ENCODE data around the gene BLTP1. TPM values are rescaled to one million over a fixed set of nuclear protein-coding genes. Genes with fewer than 3 reads are reported as not detected.
"Not testable (repeated sequence)": the region's sequence is repeated elsewhere in the genome, so short reads cannot be mapped to it uniquely, and the experiment has no call there.

BLTP1 gene
- 16.8 and 18.5 TPM in 2 replicates for polyA plus RNA-seq (2013)

GRCh38 chr4:122151982-122152710, at the start of gene BLTP1:
TSS of gene BLTP1 (plus strand) at chr4:122152331. CDS start at chr4:122170648, 18,317 bp downstream.
- DNase-seq: peak; percentile 80 to 84
- WGBS (ENCODE audit: extremely low coverage, insufficient coverage, insufficient read length): no CpG with 5 or more reads among the region's 53 CpGs
- peak within 1 kb of the TSS; percentile 90 for H3K14ac ChIP-seq (ENCODE audit: low read length)
- H4K12ac ChIP-seq (ENCODE audit: low read depth, low read length): peak within 1 kb of the TSS; percentile 22
- H3K4me1 ChIP-seq (ENCODE audit: control insufficient read depth in 1 of 2, insufficient read depth in 2 of 2, low read length in 2 of 2): peaks cover 0 to 2% of the 10 kb centered on the region in 2 experiments
- no peaks in the 10 kb centered on the region for H3K9me3 ChIP-seq (ENCODE audit: insufficient read depth, low read depth, low read length)
- peak within 1 kb of the TSS; percentile 57 for H2BK120ac ChIP-seq (ENCODE audit: insufficient read depth, low read length, poor library complexity)
- peak within 1 kb of the TSS; percentile 83 for H3K18ac ChIP-seq (ENCODE audit: low read length)
- H3K4me2 ChIP-seq (ENCODE audit: low read length): peak within 1 kb of the TSS; percentile 99
- peak within 1 kb of the TSS; percentile 87 for H2AFZ ChIP-seq (ENCODE audit: insufficient read depth, low read length, poor library complexity)
- H2BK5ac ChIP-seq (ENCODE audit: low read depth, low read length, poor library complexity): peak within 1 kb of the TSS; percentile 61
- no peak within 1 kb of the TSS for H2BK12ac ChIP-seq (ENCODE audit: low read length)
- H3K79me2 ChIP-seq (ENCODE audit: control insufficient read depth, insufficient read depth, low read length, poor library complexity): peaks cover 7% of the 10 kb centered on the region
- peak within 1 kb of the TSS; percentile 77 for H3K4ac ChIP-seq (ENCODE audit: low read depth, low read length)
- H3K27ac ChIP-seq (ENCODE audit: low read depth, low read length): peak within 1 kb of the TSS; percentile 50
- H4K8ac ChIP-seq (ENCODE audit: low read depth, low read length): peak within 1 kb of the TSS; percentile 94
- H3K4me3 ChIP-seq (ENCODE audit: low read depth, low read length): peak within 1 kb of the TSS; percentile 86
- peak within 1 kb of the TSS; percentile 93 for H3K9ac ChIP-seq (ENCODE audit: low read length)
- H3K36me3 ChIP-seq (ENCODE audit: control insufficient read depth in 1 of 2, insufficient read depth in 2 of 2, low read length in 2 of 2): peaks cover 0 to 4% of the 10 kb centered on the region in 2 experiments
- H3K79me1 ChIP-seq (ENCODE audit: low read length): peaks cover 7% of the 10 kb centered on the region
- H3K27me3 ChIP-seq (ENCODE audit: insufficient read depth, low read length): no peaks in the 10 kb centered on the region
- H4K91ac ChIP-seq (ENCODE audit: low read depth, low read length): peak within 1 kb of the TSS; percentile 84
- no peak within 1 kb of the TSS for H3K23ac ChIP-seq (ENCODE audit: low read length)
- H2AK5ac ChIP-seq (ENCODE audit: low read length): no peak within 1 kb of the TSS

GRCh38 chr4:122104184-122104583, 47.9 kb upstream of the BLTP1 start:
- H3K4me2 ChIP-seq (ENCODE audit: low read length): no peak overlapping the region
- H2BK12ac ChIP-seq (ENCODE audit: low read length): no peak overlapping the region
- no peak overlapping the region for H3K23ac ChIP-seq (ENCODE audit: low read length)
- H3K9ac ChIP-seq (ENCODE audit: low read length): no peak overlapping the region
- H3K27me3 ChIP-seq (ENCODE audit: insufficient read depth, low read length): no peaks in the 10 kb centered on the region
- H3K79me2 ChIP-seq (ENCODE audit: control insufficient read depth, insufficient read depth, low read length, poor library complexity): no peaks in the 10 kb centered on the region
- H3K79me1 ChIP-seq (ENCODE audit: low read length): no peaks in the 10 kb centered on the region
- H3K36me3 ChIP-seq (ENCODE audit: control insufficient read depth in 1 of 2, insufficient read depth in 2 of 2, low read length in 2 of 2): no peaks in the 10 kb centered on the region
- no peak overlapping the region for H2BK5ac ChIP-seq (ENCODE audit: low read depth, low read length, poor library complexity)
- no peak overlapping the region for H2AFZ ChIP-seq (ENCODE audit: insufficient read depth, low read length, poor library complexity)
- H3K18ac ChIP-seq (ENCODE audit: low read length): no peak overlapping the region
- H4K12ac ChIP-seq (ENCODE audit: low read depth, low read length): no peak overlapping the region
- no peak overlapping the region for H2AK5ac ChIP-seq (ENCODE audit: low read length)
- H3K9me3 ChIP-seq (ENCODE audit: insufficient read depth, low read depth, low read length): no peaks in the 10 kb centered on the region
- no peaks in the 10 kb centered on the region for H3K4me1 ChIP-seq (ENCODE audit: control insufficient read depth in 1 of 2, insufficient read depth in 2 of 2, low read length in 2 of 2)
- DNase-seq: no peak
- H4K8ac ChIP-seq (ENCODE audit: low read depth, low read length): no peak overlapping the region
- H3K14ac ChIP-seq (ENCODE audit: low read length): no peak overlapping the region
- H3K4ac ChIP-seq (ENCODE audit: low read depth, low read length): no peak overlapping the region
- H3K27ac ChIP-seq (ENCODE audit: low read depth, low read length): no peak overlapping the region
- H4K91ac ChIP-seq (ENCODE audit: low read depth, low read length): no peak overlapping the region
- no peak overlapping the region for H3K4me3 ChIP-seq (ENCODE audit: low read depth, low read length)
- no peak overlapping the region for H2BK120ac ChIP-seq (ENCODE audit: insufficient read depth, low read length, poor library complexity)

DNA sequence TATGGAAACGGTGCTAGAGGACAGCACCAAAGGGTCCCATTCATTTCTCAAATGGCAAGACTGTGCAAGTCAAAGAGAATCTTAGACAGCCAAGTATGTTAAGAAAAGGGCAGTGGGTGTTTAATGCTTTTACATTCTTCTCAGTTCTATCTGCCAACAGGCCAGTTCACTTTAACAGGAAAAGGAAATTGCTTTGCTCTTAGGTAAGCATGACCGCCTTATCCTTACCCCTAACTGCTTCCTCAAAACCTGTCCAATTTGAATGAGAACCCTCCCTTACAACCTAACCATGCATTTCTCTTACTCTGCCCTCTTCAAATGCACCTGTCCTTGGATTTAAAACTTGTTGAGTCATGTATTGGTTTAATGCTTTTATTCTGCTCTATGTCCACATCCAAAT, 44.5 kb upstream of the BLTP1 start:
- H2BK120ac ChIP-seq (ENCODE audit: insufficient read depth, low read length, poor library complexity): no peak overlapping the region
- H2BK12ac ChIP-seq (ENCODE audit: low read length): no peak overlapping the region
- no peak overlapping the region for H2AK5ac ChIP-seq (ENCODE audit: low read length)
- H3K27ac ChIP-seq (ENCODE audit: low read depth, low read length): no peak overlapping the region
- no peaks in the 10 kb centered on the region for H3K27me3 ChIP-seq (ENCODE audit: insufficient read depth, low read length)
- no peaks in the 10 kb centered on the region for H3K9me3 ChIP-seq (ENCODE audit: insufficient read depth, low read depth, low read length)
- no peak overlapping the region for H4K91ac ChIP-seq (ENCODE audit: low read depth, low read length)
- no peak overlapping the region for H3K14ac ChIP-seq (ENCODE audit: low read length)
- no peak overlapping the region for H3K4ac ChIP-seq (ENCODE audit: low read depth, low read length)
- no peak overlapping the region for H3K23ac ChIP-seq (ENCODE audit: low read length)
- no peak overlapping the region for H2BK5ac ChIP-seq (ENCODE audit: low read depth, low read length, poor library complexity)
- H3K18ac ChIP-seq (ENCODE audit: low read length): no peak overlapping the region
- H2AFZ ChIP-seq (ENCODE audit: insufficient read depth, low read length, poor library complexity): no peak overlapping the region
- no peaks in the 10 kb centered on the region for H3K4me1 ChIP-seq (ENCODE audit: control insufficient read depth in 1 of 2, insufficient read depth in 2 of 2, low read length in 2 of 2)
- H4K8ac ChIP-seq (ENCODE audit: low read depth, low read length): no peak overlapping the region
- no CpG with 5 or more reads among the region's 2 CpGs for WGBS (ENCODE audit: extremely low coverage, insufficient coverage, insufficient read length)
- H3K36me3 ChIP-seq (ENCODE audit: control insufficient read depth in 1 of 2, insufficient read depth in 2 of 2, low read length in 2 of 2): no peaks in the 10 kb centered on the region
- H3K79me1 ChIP-seq (ENCODE audit: low read length): no peaks in the 10 kb centered on the region
- H4K12ac ChIP-seq (ENCODE audit: low read depth, low read length): no peak overlapping the region
- no peak overlapping the region for H3K4me3 ChIP-seq (ENCODE audit: low read depth, low read length)
- no peak overlapping the region for H3K9ac ChIP-seq (ENCODE audit: low read length)
- H3K79me2 ChIP-seq (ENCODE audit: control insufficient read depth, insufficient read depth, low read length, poor library complexity): no peaks in the 10 kb centered on the region
- no peak overlapping the region for H3K4me2 ChIP-seq (ENCODE audit: low read length)
- no peak for DNase-seq

GRCh38 chr4:122110304-122110703, 41.8 kb upstream of the BLTP1 start:
- H4K12ac ChIP-seq (ENCODE audit: low read depth, low read length): peak overlapping the region; percentile 43
- H3K4me3 ChIP-seq (ENCODE audit: low read depth, low read length); H3K18ac ChIP-seq (ENCODE audit: low read length); H4K8ac ChIP-seq (ENCODE audit: low read depth, low read length); H3K9ac ChIP-seq (ENCODE audit: low read length); H3K4ac ChIP-seq (ENCODE audit: low read depth, low read length); H4K91ac ChIP-seq (ENCODE audit: low read depth, low read length); H3K36me3 ChIP-seq (ENCODE audit: control insufficient read depth in 1 of 2, insufficient read depth in 2 of 2, low read length in 2 of 2); H3K14ac ChIP-seq (ENCODE audit: low read length); H3K79me1 ChIP-seq (ENCODE audit: low read length); H3K4me1 ChIP-seq (ENCODE audit: control insufficient read depth in 1 of 2, insufficient read depth in 2 of 2, low read length in 2 of 2); H2AFZ ChIP-seq (ENCODE audit: insufficient read depth, low read length, poor library complexity); H3K79me2 ChIP-seq (ENCODE audit: control insufficient read depth, insufficient read depth, low read length, poor library complexity); DNase-seq; H3K9me3 ChIP-seq (ENCODE audit: insufficient read depth, low read depth, low read length); H2BK120ac ChIP-seq (ENCODE audit: insufficient read depth, low read length, poor library complexity); H2BK12ac ChIP-seq (ENCODE audit: low read length); H3K23ac ChIP-seq (ENCODE audit: low read length); H3K27ac ChIP-seq (ENCODE audit: low read depth, low read length); H2AK5ac ChIP-seq (ENCODE audit: low read length); H3K27me3 ChIP-seq (ENCODE audit: insufficient read depth, low read length); H3K4me2 ChIP-seq (ENCODE audit: low read length); H2BK5ac ChIP-seq (ENCODE audit: low read depth, low read length, poor library complexity): not testable (repeated sequence)
- WGBS (ENCODE audit: extremely low coverage, insufficient coverage, insufficient read length): no CpG with 5 or more reads among the region's 14 CpGs

Data from trophoblast cell (in vitro differentiated cells and primary cell).